ENCODE data around the gene ELMOD3. TPM values are rescaled to one million over a fixed set of nuclear protein-coding genes. Genes with fewer than 3 reads are reported as not detected.
"Not testable (repeated sequence)": the region's sequence is repeated elsewhere in the genome, so short reads cannot be mapped to it uniquely, and the experiment has no call there.

Gene ELMOD3
- polyA plus RNA-seq, 1 donor from 2014 or later, result 39.7 TPM

GRCh38 chr2:85380048-85380447 lies 25.5 kb downstream of the ELMOD3 start:
- H4K20me1 ChIP-seq (ENCODE audit: insufficient read depth), result no peaks in the 10 kb centered on the region
- no peaks in the 10 kb centered on the region for H3F3A ChIP-seq (ENCODE audit: insufficient read depth, low read length, poor library complexity, severe bottlenecking)
- no peaks in the 10 kb centered on the region for H3K36me3 ChIP-seq (ENCODE audit: insufficient read depth, low read length)
- no peaks in the 10 kb centered on the region for H3K9me3 ChIP-seq (ENCODE audit: low read length)
- no peak for TF ChIP-seq EP300 (conservative IDR thresholded peaks at IDR 0.05; ENCODE audit: poor library complexity, severe bottlenecking)
- no peak for TF ChIP-seq SMC3 (conservative IDR thresholded peaks at IDR 0.05; ENCODE audit: poor library complexity)
- TF ChIP-seq MXI1 (conservative IDR thresholded peaks at IDR 0.05; ENCODE audit: poor library complexity, severe bottlenecking), result no peak
- TF ChIP-seq REST (IDR thresholded peaks at IDR 0.05; ENCODE audit: borderline replicate concordance), result no peak
- no peak for TF ChIP-seq EZH2 (IDR thresholded peaks at IDR 0.05; ENCODE audit: borderline replicate concordance, insufficient read depth, low read length, poor library complexity, severe bottlenecking)
- H3K27me3 ChIP-seq (ENCODE audit: insufficient read depth, low read depth, low read length), result no peaks in the 10 kb centered on the region
- no peaks in the 10 kb centered on the region for H3K9me2 ChIP-seq (ENCODE audit: insufficient read depth, low read length)
- H3K79me2 ChIP-seq (replicated peaks; ENCODE audit: insufficient read depth, low read length), result no peaks in the 10 kb centered on the region
- no peak overlapping the region for H3K27ac ChIP-seq (ENCODE audit: low read length)
- H3K4me3 ChIP-seq (ENCODE audit: low read length), result no peak overlapping the region
- H3K9ac ChIP-seq (ENCODE audit: low read length), result no peak overlapping the region
- H3K4me2 ChIP-seq (ENCODE audit: low read length), result no peak overlapping the region
- no peak overlapping the region for H2AFZ ChIP-seq (ENCODE audit: low read depth, low read length)

- not testable (repeated sequence) for H3K9me2 ChIP-seq (ENCODE audit: insufficient read depth, low read length); H3F3A ChIP-seq (ENCODE audit: insufficient read depth, low read length, poor library complexity, severe bottlenecking); H3K27me3 ChIP-seq (ENCODE audit: insufficient read depth, low read depth, low read length); H3K4me3 ChIP-seq (ENCODE audit: low read length); H3K9ac ChIP-seq (ENCODE audit: low read length); H2AFZ ChIP-seq (ENCODE audit: low read depth, low read length); H3K4me2 ChIP-seq (ENCODE audit: low read length); H4K20me1 ChIP-seq (ENCODE audit: insufficient read depth); H3K9me3 ChIP-seq (ENCODE audit: low read length); H3K79me2 ChIP-seq (replicated peaks; ENCODE audit: insufficient read depth, low read length); H3K36me3 ChIP-seq (ENCODE audit: insufficient read depth, low read length); H3K27ac ChIP-seq (ENCODE audit: low read length)
These were observed 28.6 kb downstream of the ELMOD3 start for GRCh38 chr2:85383151-85383550.

- no peaks in the 10 kb centered on the region for H3K27me3 ChIP-seq (ENCODE audit: insufficient read depth, low read depth, low read length)
- H3K27ac ChIP-seq (ENCODE audit: low read length), result no peak overlapping the region
- no peak overlapping the region for H2AFZ ChIP-seq (ENCODE audit: low read depth, low read length)
- H3K79me2 ChIP-seq (replicated peaks; ENCODE audit: insufficient read depth, low read length), result no peaks in the 10 kb centered on the region
- H3K4me2 ChIP-seq (ENCODE audit: low read length), result no peak overlapping the region
- H3K36me3 ChIP-seq (ENCODE audit: insufficient read depth, low read length), result no peaks in the 10 kb centered on the region
- H3F3A ChIP-seq (ENCODE audit: insufficient read depth, low read length, poor library complexity, severe bottlenecking), result no peaks in the 10 kb centered on the region
- TF ChIP-seq EP300 (conservative IDR thresholded peaks at IDR 0.05; ENCODE audit: poor library complexity, severe bottlenecking) (no peak), TAF1 (IDR thresholded peaks at IDR 0.05; ENCODE audit: low read depth) (no peak), RAD21 (conservative IDR thresholded peaks at IDR 0.05) (no peak), EZH2 (IDR thresholded peaks at IDR 0.05; ENCODE audit: borderline replicate concordance, insufficient read depth, low read length, poor library complexity, severe bottlenecking) (no peak), SMC3 (conservative IDR thresholded peaks at IDR 0.05; ENCODE audit: poor library complexity) (no peak), MXI1 (conservative IDR thresholded peaks at IDR 0.05; ENCODE audit: poor library complexity, severe bottlenecking) (no peak), POLR2AphosphoS5 (IDR thresholded peaks at IDR 0.05) (no peak), REST (IDR thresholded peaks at IDR 0.05; ENCODE audit: borderline replicate concordance) (no peak), CTCF (IDR thresholded peaks at IDR 0.05; ENCODE audit: poor library complexity, severe bottlenecking) (no peak)
- no peak overlapping the region for H3K4me3 ChIP-seq (ENCODE audit: low read length)
- no peak overlapping the region for H3K9ac ChIP-seq (ENCODE audit: low read length)
- no peaks in the 10 kb centered on the region for H3K9me3 ChIP-seq (ENCODE audit: low read length)
- no peaks in the 10 kb centered on the region for H3K9me2 ChIP-seq (ENCODE audit: insufficient read depth, low read length)
- no peaks in the 10 kb centered on the region for H4K20me1 ChIP-seq (ENCODE audit: insufficient read depth)
These were observed 29.3 kb downstream of the ELMOD3 start for GRCh38 chr2:85383850-85384249.

All from neural cell (in vitro differentiated cells).